Measurements from ENCODE around the gene TNFSF13. TPM values are rescaled to one million over a fixed set of nuclear protein-coding genes. Genes with fewer than 3 reads are reported as not detected.

Gene TNFSF13
- total RNA-seq: 4.5 and 5.0 TPM in 2 replicates

GRCh38 chr17:7558544-7559319, at the start of gene TNFSF13:
TSS of gene TNFSF13 (plus strand) at chr17:7558750. CDS start at chr17:7559040, 290 bp downstream.

GRCh38 chr17:7548585-7549400, 9.8 kb upstream of the TNFSF13 start, which contains the start of gene TNFSF12:
TSS of gene TNFSF12 (plus strand) at chr17:7549058. CDS start at chr17:7549154, 96 bp downstream.

GRCh38 chr17:7561589-7562207, 3.1 kb downstream of the TNFSF13 start, which contains the start of gene SENP3:
TSS of gene SENP3 (plus strand) at chr17:7561919. CDS start at chr17:7563077, 1,158 bp downstream.

GRCh38 chr17:7579001-7579833, 20.7 kb downstream of the TNFSF13 start, which contains the start of gene CD68:
TSS of gene CD68 (plus strand) at chr17:7579638. CDS start at chr17:7579678, 40 bp downstream.

GRCh38 chr17:7583253-7584109, 24.9 kb downstream of the TNFSF13 start, which contains the start of gene MPDU1:
TSS of gene MPDU1 (plus strand) at chr17:7583852. CDS start at chr17:7583863, 11 bp downstream.

GRCh38 chr17:7589891-7590691, 31.5 kb downstream of the TNFSF13 start, which contains the start of gene SOX15:
TSS of gene SOX15 (minus strand) at chr17:7590094. CDS start at chr17:7589676, 418 bp downstream.

Small RNA genes within 50 kb of the gene (small RNA-seq; reads per million reads assigned to genes)
- gene CD68: not detected
- gene RF00019: not detected
- gene SNORA48: not detected
- gene SNORD10: not detected

Other genes starting within 250 kb of the TNFSF13 start
- 38.2 and 42.2 TPM in 2 replicates for gene GPS2, start 243.4 kb upstream of the TNFSF13 start, total RNA-seq
- gene NEURL4, start 229.4 kb upstream of the TNFSF13 start, total RNA-seq: 7.7 and 13.2 TPM in 2 replicates
- gene ACAP1, start 222.2 kb upstream of the TNFSF13 start, total RNA-seq: 0.11 and 0.26 TPM in 2 replicates
- gene KCTD11, start 206.6 kb upstream of the TNFSF13 start, total RNA-seq: 8.9 and 11.2 TPM in 2 replicates
- gene TMEM95, start 203.6 kb upstream of the TNFSF13 start, total RNA-seq: not detected in 2 replicates
- gene TNK1, start 177.7 kb upstream of the TNFSF13 start, total RNA-seq: 4.1 and 4.6 TPM in 2 replicates
- gene PLSCR3, start 164.2 kb upstream of the TNFSF13 start, total RNA-seq: 19.6 and 21.7 TPM in 2 replicates
- gene TMEM256, start 154.7 kb upstream of the TNFSF13 start, total RNA-seq: 30.4 and 56.3 TPM in 2 replicates
- 6.9 and 8.6 TPM in 2 replicates for gene NLGN2, start 150.9 kb upstream of the TNFSF13 start, total RNA-seq
- gene SPEM1, start 138.4 kb upstream of the TNFSF13 start, total RNA-seq: not detected in 2 replicates
- not detected in 2 replicates for gene SPEM2, start 133.1 kb upstream of the TNFSF13 start, total RNA-seq
- not detected in 2 replicates for gene SPEM3, start 129.9 kb upstream of the TNFSF13 start, total RNA-seq
- 2.5 and 2.8 TPM in 2 replicates for gene TMEM102, start 123.3 kb upstream of the TNFSF13 start, total RNA-seq
- 0.76 and 0.91 TPM in 2 replicates for gene FGF11, start 119.2 kb upstream of the TNFSF13 start, total RNA-seq
- 5.2 and 5.4 TPM in 2 replicates for gene CHRNB1, start 113.7 kb upstream of the TNFSF13 start, total RNA-seq
- 40.2 and 41.4 TPM in 2 replicates for gene ZBTB4, start 79.1 kb upstream of the TNFSF13 start, total RNA-seq
- gene SLC35G6, start 77.3 kb upstream of the TNFSF13 start, total RNA-seq: not detected in 2 replicates
- gene POLR2A, start 74.4 kb upstream of the TNFSF13 start, total RNA-seq: 85.8 and 100.0 TPM in 2 replicates
- 11.6 and 16.1 TPM in 2 replicates for gene TNFSF12, start 9.7 kb upstream of the TNFSF13 start, total RNA-seq
- gene SENP3, start 3.2 kb downstream of the TNFSF13 start, total RNA-seq: 46.4 and 48.1 TPM in 2 replicates
- gene CD68, start 20.9 kb downstream of the TNFSF13 start, total RNA-seq: 102 and 116 TPM in 2 replicates
- 93.2 and 97.4 TPM in 2 replicates for gene MPDU1, start 25.1 kb downstream of the TNFSF13 start, total RNA-seq
- gene SOX15, start 31.3 kb downstream of the TNFSF13 start, total RNA-seq: 0.11 and 0.26 TPM in 2 replicates
- gene FXR2, start 56.1 kb downstream of the TNFSF13 start, total RNA-seq: 26.9 and 28.2 TPM in 2 replicates
- 41.3 and 41.4 TPM in 2 replicates for gene SAT2, start 69.1 kb downstream of the TNFSF13 start, total RNA-seq
- gene SHBG, start 71.4 kb downstream of the TNFSF13 start, total RNA-seq: 1.3 TPM in 1 of 2 replicates, not detected in the other
- not detected in 2 replicates for gene ATP1B2, start 92.2 kb downstream of the TNFSF13 start, total RNA-seq
- gene TP53, start 128.7 kb downstream of the TNFSF13 start, total RNA-seq: 40.6 and 40.8 TPM in 2 replicates
- gene WRAP53, start 129.7 kb downstream of the TNFSF13 start, total RNA-seq: 4.1 and 4.4 TPM in 2 replicates
- gene EFNB3, start 146.5 kb downstream of the TNFSF13 start, total RNA-seq: 0.54 and 0.91 TPM in 2 replicates
- gene DNAH2, start 159.0 kb downstream of the TNFSF13 start, total RNA-seq: 0.11 and 0.13 TPM in 2 replicates

All from articular chondrocyte of knee joint (primary cell).